GM12864 (cell line): ENCODE measurements around the gene SPACA7.

Experiments
- DNase-seq: peaks from one replicate; pipeline ENCODE4 v3.0.0-alpha.2; 2011; ENCODE audit warnings: low read depth
- H3K4me3 ChIP-seq: 2 replicates; pipeline ENCODE4 v1.5.1; 2011; ENCODE audit warnings: mild to moderate bottlenecking, low read depth, low read length, control low read depth
- CTCF ChIP-seq: IDR thresholded peaks from 2 replicates; pipeline ENCODE4 v1.5.1; 2011; ENCODE audit warnings: low read depth, mild to moderate bottlenecking, moderate library complexity, low read length, control low read depth, inconsistent platforms; ENCODE audit errors: missing control alignments

Gene SPACA7

DNA sequence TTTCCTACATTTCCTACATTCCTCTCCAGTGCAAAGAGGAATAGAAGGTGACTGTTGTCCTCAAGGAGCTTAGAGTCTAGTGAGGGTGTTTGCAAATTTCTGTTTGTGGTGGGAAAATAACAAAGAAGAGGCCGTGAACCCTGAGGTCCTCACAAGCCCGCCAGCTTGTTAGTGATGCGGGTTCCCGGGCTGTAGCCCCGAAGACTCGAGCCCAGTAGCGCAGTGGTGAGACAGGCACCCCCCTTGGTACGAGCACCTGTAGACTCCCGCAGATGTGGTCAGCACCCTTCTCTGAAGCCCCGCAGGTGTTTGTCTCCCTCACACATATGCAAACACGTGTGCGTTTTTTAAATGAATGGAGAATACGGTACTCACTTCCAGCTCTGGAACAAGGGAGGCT, 26.5 kb upstream of the SPACA7 start:
- H3K4me3 ChIP-seq = no peak overlapping the region
- DNase-seq = no peak

DNA sequence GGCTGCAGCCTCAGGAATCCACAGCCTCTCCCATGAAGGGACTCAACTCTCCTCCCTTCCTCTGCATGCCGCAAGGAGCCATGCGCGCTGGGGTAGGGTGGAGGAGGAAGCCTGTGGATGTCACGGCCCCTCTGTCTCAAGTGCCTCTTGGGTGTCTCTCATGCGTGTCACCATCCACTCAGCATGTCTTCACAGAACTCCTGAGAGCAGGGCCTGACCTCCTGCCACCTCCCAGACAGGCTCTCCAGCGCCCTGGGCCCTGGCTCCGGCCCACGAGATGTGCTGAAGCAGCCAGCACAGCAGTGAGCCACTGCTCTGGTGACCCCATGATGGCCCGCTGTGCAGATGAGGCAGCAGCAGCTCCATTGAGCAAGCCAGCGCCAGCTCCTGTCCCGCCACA, 25.9 kb upstream of the SPACA7 start:
- no peak for TF ChIP-seq CTCF
- no peak overlapping the region for H3K4me3 ChIP-seq
- DNase-seq = no peak

More for the DNA sequence above, 26.5 kb upstream of the SPACA7 start:
- TF ChIP-seq CTCF = no peak

DNA sequence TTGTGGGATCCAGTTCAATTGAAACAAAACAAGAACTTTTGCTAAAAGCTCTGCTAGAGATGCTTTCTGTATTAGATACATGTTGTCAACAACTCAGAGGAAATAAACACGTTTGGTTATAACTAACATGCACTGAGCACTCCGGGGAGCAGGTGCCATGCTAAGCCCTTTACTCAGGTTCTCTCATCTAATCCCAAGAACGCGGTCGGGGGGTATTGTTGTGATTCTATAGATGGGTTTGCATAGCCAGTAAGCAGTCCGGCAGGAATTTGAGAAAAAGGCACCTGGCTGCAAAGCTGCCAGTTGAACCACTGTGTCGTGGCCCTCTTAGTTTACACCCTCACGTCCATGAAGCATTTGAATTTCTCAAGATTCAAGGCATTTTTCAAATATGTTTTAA, 24.3 kb upstream of the SPACA7 start:
- DNase-seq = no peak
- TF ChIP-seq CTCF = no peak
- H3K4me3 ChIP-seq = no peak overlapping the region

GRCh38 chr13:112353856-112354255, 22.3 kb upstream of the SPACA7 start:
- DNase-seq = no peak
- no peak for TF ChIP-seq CTCF
- no peak overlapping the region for H3K4me3 ChIP-seq

GRCh38 chr13:112354330-112355273, 21.6 kb upstream of the SPACA7 start:
- DNase-seq = no peak
- no peak overlapping the region for H3K4me3 ChIP-seq
- no peak for TF ChIP-seq CTCF

DNA sequence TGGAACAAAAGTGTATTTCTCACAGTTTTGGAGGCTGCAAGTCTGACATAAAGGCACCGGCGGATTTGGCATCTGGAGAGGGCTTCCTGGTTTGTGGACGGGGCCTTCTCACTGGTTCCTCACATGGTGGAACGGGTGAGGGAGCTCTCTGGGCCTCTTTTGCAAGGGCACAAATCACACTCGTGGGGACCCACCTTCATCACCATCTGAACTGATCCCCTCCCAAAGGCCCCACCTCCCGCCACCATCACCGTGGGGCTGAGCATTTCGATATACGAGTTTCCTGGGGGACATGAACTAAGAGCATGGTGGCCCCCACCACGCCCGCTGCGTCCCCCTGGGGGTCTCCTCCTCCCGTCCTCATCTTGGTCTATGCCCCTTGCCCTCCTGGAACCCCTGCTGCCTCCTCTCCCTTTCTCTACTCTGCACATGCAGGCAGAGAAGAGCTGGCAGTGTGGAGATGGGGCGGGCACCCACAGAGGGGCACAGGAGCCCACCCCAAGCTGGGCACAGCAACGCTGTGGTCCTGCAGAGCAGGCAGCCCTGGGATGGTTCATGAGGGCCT, 20.8 kb upstream of the SPACA7 start:
- H3K4me3 ChIP-seq = no peak overlapping the region
- TF ChIP-seq CTCF = no peak
- DNase-seq = no peak
